Measurements from ENCODE around the gene POM121L12. TPM values are rescaled to one million over a fixed set of nuclear protein-coding genes. Genes with fewer than 3 reads are reported as not detected.

The POM121L12 gene
- total RNA-seq (2014; rRNA removed; shearing (Covaris generic); ENCODE audit: low replicate concordance), result not detected in 2 replicates

GRCh38 chr7:53035499-53036412 is at the start of gene POM121L12:
Gene POM121L12, plus strand, starts transcription at chr7:53035633. Its CDS starts 39 bp downstream, at chr7:53035672.
- Histone ChIP-seq H3K9me3 (no peaks in the 10 kb centered on the region), H3K27me3 (no peaks in the 10 kb centered on the region), H3K4me3 (no peak within 1 kb of the TSS), H3K36me3 (no peaks in the 10 kb centered on the region)
- no peak for DNase-seq

- H3K9me3 ChIP-seq, result no peaks in the 10 kb centered on the region
- H3K36me3 ChIP-seq, result no peaks in the 10 kb centered on the region
- no peaks in the 10 kb centered on the region for H3K27me3 ChIP-seq
- no peak overlapping the region for H3K4me3 ChIP-seq
- DNase-seq, result no peak
Measured at GRCh38 chr7:52992001-52992400, 43.4 kb upstream of the POM121L12 start.

GRCh38 chr7:52992479-52993162 is 42.8 kb upstream of the POM121L12 start:
- Histone ChIP-seq H3K9me3 (no peaks in the 10 kb centered on the region), H3K27me3 (no peaks in the 10 kb centered on the region), H3K4me3 (no peak overlapping the region), H3K36me3 (no peaks in the 10 kb centered on the region)
- no peak for DNase-seq

- DNase-seq, result no peak
- Histone ChIP-seq H3K9me3 (no peaks in the 10 kb centered on the region), H3K27me3 (no peaks in the 10 kb centered on the region), H3K4me3 (no peak overlapping the region), H3K36me3 (no peaks in the 10 kb centered on the region)
Measured at GRCh38 chr7:52995676-52996075, 39.8 kb upstream of the POM121L12 start.

GRCh38 chr7:53001221-53001620 is 34.2 kb upstream of the POM121L12 start:
- H3K4me3 ChIP-seq, result no peak overlapping the region
- H3K36me3 ChIP-seq, result no peaks in the 10 kb centered on the region
- H3K27me3 ChIP-seq, result no peaks in the 10 kb centered on the region
- no peaks in the 10 kb centered on the region for H3K9me3 ChIP-seq
- DNase-seq, result no peak

- DNase-seq, result no peak
- Histone ChIP-seq H3K27me3 (no peaks in the 10 kb centered on the region), H3K36me3 (no peaks in the 10 kb centered on the region)
Measured at GRCh38 chr7:53002389-53002788, 33.0 kb upstream of the POM121L12 start.

GRCh38 chr7:53003653-53004445 is 31.6 kb upstream of the POM121L12 start:
- Histone ChIP-seq H3K9me3 (no peaks in the 10 kb centered on the region), H3K4me3 (no peak overlapping the region), H3K27me3 (no peaks in the 10 kb centered on the region), H3K36me3 (no peaks in the 10 kb centered on the region)
- DNase-seq, result no peak

More at GRCh38 chr7:53002389-53002788, 33.0 kb upstream of the POM121L12 start:
- no peaks in the 10 kb centered on the region for H3K9me3 ChIP-seq
- no peak overlapping the region for H3K4me3 ChIP-seq

- no peaks in the 10 kb centered on the region for H3K36me3 ChIP-seq
- H3K27me3 ChIP-seq, result no peaks in the 10 kb centered on the region
- DNase-seq, result no peak
- no peak overlapping the region for H3K4me3 ChIP-seq
- no peaks in the 10 kb centered on the region for H3K9me3 ChIP-seq
Measured at GRCh38 chr7:53013925-53014324, 21.5 kb upstream of the POM121L12 start.

GRCh38 chr7:53015463-53015862 is 20.0 kb upstream of the POM121L12 start:
- no peaks in the 10 kb centered on the region; the same call in 1 of the 2 replicates for H3K27me3 ChIP-seq
- H3K4me3 ChIP-seq, result no peak overlapping the region
- no peaks in the 10 kb centered on the region for H3K36me3 ChIP-seq
- H3K9me3 ChIP-seq, result no peaks in the 10 kb centered on the region
- no peak for DNase-seq

- DNase-seq, result no peak
Measured at GRCh38 chr7:53022893-53023292, 12.5 kb upstream of the POM121L12 start.

GRCh38 chr7:53048638-53049037 is 13.2 kb downstream of the POM121L12 start:
- no peak for DNase-seq
- no peak overlapping the region for H3K4me3 ChIP-seq
- no peaks in the 10 kb centered on the region for H3K9me3 ChIP-seq
- H3K27me3 ChIP-seq, result no peaks in the 10 kb centered on the region
- no peaks in the 10 kb centered on the region for H3K36me3 ChIP-seq

More at GRCh38 chr7:53022893-53023292, 12.5 kb upstream of the POM121L12 start:
- Histone ChIP-seq H3K36me3 (no peaks in the 10 kb centered on the region), H3K27me3 (no peaks in the 10 kb centered on the region; the same call in 1 of the 2 replicates), H3K9me3 (no peaks in the 10 kb centered on the region), H3K4me3 (no peak overlapping the region)

GRCh38 chr7:53050433-53050832 is 15.0 kb downstream of the POM121L12 start:
- no peak for DNase-seq

GRCh38 chr7:53059591-53059990 is 24.2 kb downstream of the POM121L12 start:
- H3K4me3 ChIP-seq, result no peak overlapping the region
- no peaks in the 10 kb centered on the region for H3K36me3 ChIP-seq
- no peak for DNase-seq
- H3K27me3 ChIP-seq, result no peaks in the 10 kb centered on the region
- no peaks in the 10 kb centered on the region for H3K9me3 ChIP-seq

More at GRCh38 chr7:53050433-53050832, 15.0 kb downstream of the POM121L12 start:
- Histone ChIP-seq H3K4me3 (no peak overlapping the region), H3K36me3 (no peaks in the 10 kb centered on the region), H3K9me3 (no peaks in the 10 kb centered on the region), H3K27me3 (no peaks in the 10 kb centered on the region)

GRCh38 chr7:53060066-53060465 is 24.6 kb downstream of the POM121L12 start:
- no peaks in the 10 kb centered on the region for H3K36me3 ChIP-seq
- no peaks in the 10 kb centered on the region for H3K27me3 ChIP-seq
- no peak for DNase-seq
- no peak overlapping the region for H3K4me3 ChIP-seq
- no peaks in the 10 kb centered on the region for H3K9me3 ChIP-seq

- Histone ChIP-seq H3K36me3 (no peaks in the 10 kb centered on the region), H3K4me3 (no peak overlapping the region), H3K27me3 (no peaks in the 10 kb centered on the region), H3K9me3 (no peaks in the 10 kb centered on the region)
- no peak for DNase-seq
Measured at GRCh38 chr7:53062796-53063195, 27.4 kb downstream of the POM121L12 start.

GRCh38 chr7:53068673-53069072 is 33.2 kb downstream of the POM121L12 start:
- no peaks in the 10 kb centered on the region for H3K36me3 ChIP-seq
- H3K9me3 ChIP-seq, result no peaks in the 10 kb centered on the region
- H3K27me3 ChIP-seq, result no peaks in the 10 kb centered on the region
- no peak overlapping the region for H3K4me3 ChIP-seq
- DNase-seq, result no peak

GRCh38 chr7:53070883-53071282 is 35.5 kb downstream of the POM121L12 start:
- no peak for DNase-seq
- Histone ChIP-seq H3K27me3 (no peaks in the 10 kb centered on the region), H3K9me3 (no peaks in the 10 kb centered on the region), H3K36me3 (no peaks in the 10 kb centered on the region), H3K4me3 (no peak overlapping the region)

Data from MG63 (cell line).